SK-MEL-5 (cell line): ENCODE results near the gene SLC7A4. TPM values are rescaled to one million over a fixed set of nuclear protein-coding genes. Genes with fewer than 3 reads are reported as not detected.

Experiments
- DNase-seq: peaks from one replicate; pipeline ENCODE4 v3.0.0-alpha.2; 2016; ENCODE audit warnings: low read depth, low spot score
- in situ Hi-C: cut with HindIII; loops from 2 replicates; pipeline ENCODE4 v1.10.0; 2016; ENCODE audit warnings: low sequenced_read_pairs, high pct_unique_total_duplicates, low pct_unique_long_range_greater_than_20kb
- total RNA-seq: library from RNA; depleted of rRNA; stranded (reverse); fragments of >200 nt; shearing (Covaris generic); gene quantifications from 2 replicates; pipeline ENCODE4 v1.2.3, GENCODE V29; 2014

The SLC7A4 gene
- total RNA-seq, 1 experiment from 2014 or later = 2.9 TPM

- DNase-seq = no peak
- in situ Hi-C loops = no loop called here
Measured at GRCh38 chr22:20995329-20996030, 36.9 kb downstream of the SLC7A4 start.

GRCh38 chr22:20994902-20995241 lies 37.5 kb downstream of the SLC7A4 start:
- no peak for DNase-seq
- in situ Hi-C loops = no loop called here

DNA sequence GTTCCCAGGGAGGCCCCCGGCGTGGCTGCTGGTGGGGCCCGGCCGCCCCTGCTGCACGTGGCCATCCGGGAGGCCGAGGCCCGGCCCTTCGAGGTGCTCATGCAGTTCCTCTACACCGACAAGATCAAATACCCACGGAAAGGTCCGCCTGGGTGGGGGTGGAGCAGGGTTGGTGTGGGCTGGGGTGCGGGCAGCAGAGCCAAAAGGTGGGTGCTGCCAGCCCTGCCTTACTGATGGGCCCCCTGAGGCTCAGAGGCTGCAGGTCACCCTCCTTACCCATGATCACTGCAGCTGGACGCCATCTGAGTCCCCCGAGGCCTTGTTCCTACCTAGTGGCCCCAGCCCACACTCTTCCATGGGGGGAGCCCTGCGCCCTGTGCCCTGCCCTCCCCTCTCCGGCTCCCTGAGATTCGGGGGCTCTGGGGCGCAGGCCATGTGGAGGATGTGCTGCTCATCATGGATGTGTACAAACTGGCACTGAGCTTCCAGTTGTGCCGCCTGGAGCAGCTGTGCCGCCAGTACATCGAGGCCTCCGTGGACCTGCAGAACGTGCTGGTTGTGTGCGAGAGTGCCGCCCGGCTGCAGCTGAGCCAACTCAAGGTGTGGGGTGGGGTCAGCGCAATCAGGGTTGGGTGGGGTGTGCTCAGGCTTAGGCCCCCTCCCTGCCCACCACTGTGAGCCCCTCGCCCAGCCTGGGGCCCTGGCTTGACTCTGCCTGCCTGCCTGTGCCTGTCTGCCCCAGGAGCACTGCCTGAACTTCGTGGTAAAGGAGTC lies 38.0 kb downstream of the SLC7A4 start:
- no peak for DNase-seq
- in situ Hi-C loops = no loop called here

DNA sequence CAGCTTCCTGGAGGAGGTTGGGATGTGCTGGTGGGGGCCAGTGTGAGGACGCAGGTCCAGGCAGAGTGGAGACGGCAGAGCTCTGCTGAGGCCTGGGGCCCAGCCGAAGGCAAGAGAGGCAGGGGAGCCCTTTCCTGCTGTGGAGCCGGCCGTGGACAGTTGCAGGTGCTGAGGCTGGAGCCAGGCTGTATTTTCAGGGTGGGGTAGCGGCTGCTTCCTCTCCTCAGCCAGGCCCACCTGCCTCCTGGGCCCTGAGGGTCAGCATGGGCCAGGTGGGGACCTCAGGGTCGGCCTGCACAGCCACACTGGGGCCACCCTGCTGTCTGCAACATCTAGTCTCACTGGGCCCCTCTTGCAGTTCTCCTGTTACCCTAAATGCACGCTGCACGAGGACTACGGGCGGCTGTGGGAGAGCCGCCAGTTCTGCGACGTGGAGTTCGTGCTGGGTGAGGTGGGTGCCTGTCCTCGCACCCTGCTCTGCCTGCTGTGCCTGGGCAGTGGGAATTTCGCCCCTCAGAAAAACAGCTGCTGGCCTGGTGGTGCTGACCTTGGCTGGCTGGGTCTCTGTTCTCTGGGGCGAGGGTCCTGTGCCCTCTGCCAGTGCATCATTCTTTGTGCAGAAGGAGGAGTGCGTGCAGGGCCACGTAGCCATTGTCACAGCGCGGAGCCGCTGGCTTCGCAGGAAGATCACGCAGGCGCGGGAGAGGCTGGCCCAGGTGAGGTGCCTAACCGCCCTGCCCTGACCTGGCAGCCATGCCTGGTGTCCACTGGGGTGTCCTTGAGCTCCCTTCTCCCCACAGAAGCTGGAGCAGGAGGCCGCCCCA lies 38.8 kb downstream of the SLC7A4 start:
- in situ Hi-C loops = no loop called here

GRCh38 chr22:20992456-20993303 lies 39.7 kb downstream of the SLC7A4 start:
- in situ Hi-C loops = no loop called here
- DNase-seq = no peak

More for the DNA sequence above, 38.8 kb downstream of the SLC7A4 start:
- no peak for DNase-seq

GRCh38 chr22:20992056-20992442 lies 40.3 kb downstream of the SLC7A4 start:
- DNase-seq = no peak
- in situ Hi-C loops = no loop called here

DNA sequence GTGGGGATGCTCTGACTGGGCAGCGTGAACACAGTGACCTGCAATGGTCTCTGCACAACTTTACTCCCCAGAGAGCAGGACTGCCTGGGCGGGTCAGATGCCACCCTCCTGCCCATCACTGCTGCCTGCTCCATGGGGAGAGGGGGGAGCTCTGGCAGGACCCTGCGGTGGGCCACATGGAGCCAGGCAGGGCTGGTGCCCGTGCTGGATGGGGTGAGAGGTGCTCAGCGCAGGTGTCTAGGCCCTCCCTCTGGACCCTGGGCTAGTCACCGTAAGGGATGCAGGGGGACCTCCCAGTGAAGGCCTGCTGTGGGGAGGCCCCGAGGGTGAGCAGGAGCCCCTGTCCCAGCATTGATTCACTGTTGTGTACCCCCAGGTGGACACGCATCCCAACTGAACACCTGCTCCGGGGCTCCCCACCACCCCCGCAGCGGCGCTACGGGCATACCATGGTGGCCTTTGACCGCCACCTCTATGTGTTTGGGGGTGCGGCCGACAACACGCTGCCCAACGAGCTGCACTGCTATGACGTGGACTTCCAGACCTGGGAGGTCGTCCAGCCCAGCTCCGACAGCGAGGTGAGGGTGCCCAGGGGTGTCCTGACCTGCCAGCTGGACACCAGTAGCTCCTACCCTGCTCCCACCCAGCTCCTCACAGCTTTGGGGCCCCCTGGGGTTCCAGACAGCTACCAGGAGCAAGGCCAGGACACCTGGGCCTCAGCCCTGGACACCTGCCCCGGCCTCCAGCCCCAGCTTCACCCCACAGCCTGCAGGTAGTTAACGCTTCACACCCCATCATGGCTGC lies 40.9 kb downstream of the SLC7A4 start:
- in situ Hi-C loops = no loop called here
- no peak for DNase-seq

DNA sequence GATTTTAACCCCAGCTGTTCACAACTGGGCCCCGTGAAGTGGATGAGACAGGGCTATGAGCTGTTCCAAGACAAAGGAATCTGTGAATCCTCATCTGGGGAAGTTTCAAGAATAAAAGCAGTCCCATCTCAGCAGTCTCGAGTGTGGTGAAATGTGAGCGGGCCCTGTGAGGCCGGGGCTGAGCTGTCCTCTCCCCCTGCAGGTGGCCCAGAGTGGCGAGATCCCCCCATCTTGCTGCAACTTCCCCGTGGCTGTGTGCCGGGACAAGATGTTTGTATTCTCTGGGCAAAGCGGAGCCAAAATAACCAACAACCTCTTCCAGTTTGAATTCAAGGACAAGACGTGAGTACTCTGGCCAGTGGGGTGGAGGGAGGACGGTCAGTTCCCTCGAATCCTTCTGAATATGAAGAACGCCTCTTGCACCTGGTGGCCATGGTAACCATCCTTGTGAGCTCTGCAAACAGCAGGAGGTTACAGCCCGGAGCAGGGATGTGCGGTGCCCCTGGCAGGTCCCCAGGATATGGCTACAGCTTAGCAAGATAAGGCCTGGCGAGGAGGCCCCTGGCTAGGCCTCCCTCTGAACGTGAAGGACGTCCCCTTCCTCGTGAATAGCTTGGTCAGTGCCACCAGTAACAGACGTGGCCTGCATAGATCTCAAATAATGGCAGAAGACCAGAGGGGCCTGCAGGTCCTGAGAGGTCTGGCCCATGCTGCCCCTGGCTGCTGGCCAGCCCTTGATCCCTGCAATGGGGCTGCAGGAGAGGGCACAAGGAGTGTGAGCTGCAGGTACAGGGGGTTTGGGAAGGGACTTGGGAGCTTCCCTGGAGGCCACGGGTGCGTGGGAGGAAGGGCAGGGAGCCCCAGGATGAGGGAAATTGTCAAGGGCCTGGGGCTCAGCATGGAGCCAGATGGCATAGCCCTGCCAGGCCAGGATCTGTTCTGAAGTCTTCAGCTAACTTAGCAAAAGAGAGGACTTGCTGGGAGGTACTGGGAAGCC lies 41.9 kb downstream of the SLC7A4 start:
- DNase-seq = no peak
- in situ Hi-C loops = no loop called here

GRCh38 chr22:20989323-20990138 lies 42.8 kb downstream of the SLC7A4 start:
- no peak for DNase-seq
- in situ Hi-C loops = no loop called here

DNA sequence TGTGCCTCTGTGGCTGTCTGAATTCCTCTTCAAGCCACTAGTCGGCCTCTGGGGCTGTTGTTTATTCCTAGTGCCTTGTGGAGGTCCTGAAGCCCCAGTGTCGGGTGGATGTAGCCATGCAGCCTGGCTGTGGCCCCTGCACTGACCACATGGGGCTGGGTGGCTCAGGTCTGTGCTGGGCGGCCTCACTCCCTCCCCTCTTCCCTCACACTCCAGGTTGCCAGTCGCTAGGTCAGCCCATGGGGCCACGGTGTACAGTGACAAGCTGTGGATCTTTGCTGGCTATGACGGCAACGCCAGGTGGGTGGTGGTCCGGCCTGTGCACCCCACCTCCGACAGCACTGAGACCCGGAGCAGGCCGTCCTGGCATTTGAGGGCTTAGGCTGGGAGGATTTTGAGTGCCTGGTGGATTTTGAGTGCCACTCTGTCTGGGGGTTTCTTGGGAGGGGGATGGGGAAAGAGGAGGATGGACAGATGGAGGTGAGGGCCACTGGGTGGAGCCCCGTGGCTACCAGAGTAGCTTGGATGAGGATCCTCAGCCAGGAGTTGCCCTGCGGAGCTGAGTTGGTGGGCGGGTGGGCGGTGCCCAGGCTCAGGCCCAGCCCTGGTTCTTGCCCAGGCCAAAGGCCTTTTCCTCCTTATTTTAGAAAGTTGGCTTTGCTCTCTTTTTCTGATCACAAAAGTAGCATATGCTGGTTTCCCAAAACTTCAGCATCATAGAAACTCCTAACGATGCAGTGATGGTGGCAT lies 43.6 kb downstream of the SLC7A4 start:
- no peak for DNase-seq
- in situ Hi-C loops = no loop called here

DNA sequence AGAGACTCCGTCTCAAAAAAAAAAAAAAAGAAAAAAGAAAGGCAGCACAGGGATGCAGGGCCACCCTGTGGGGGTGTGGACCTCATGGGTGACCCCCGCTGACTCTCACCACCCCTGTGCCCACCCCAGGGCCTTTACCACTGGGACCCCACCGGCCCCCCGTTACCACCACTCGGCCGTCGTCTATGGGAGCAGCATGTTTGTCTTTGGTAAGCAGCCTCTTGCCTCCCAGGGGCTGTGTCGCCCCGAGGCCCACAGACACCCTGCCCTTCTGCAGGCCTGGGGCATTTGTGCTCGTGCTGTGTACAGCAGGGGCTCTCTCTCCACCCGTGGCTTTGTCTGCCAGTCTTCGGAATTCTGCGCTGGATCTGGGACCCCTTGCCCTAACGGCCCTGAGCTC lies 45.0 kb downstream of the SLC7A4 start:
- in situ Hi-C loops = no loop called here
- DNase-seq = no peak

DNA sequence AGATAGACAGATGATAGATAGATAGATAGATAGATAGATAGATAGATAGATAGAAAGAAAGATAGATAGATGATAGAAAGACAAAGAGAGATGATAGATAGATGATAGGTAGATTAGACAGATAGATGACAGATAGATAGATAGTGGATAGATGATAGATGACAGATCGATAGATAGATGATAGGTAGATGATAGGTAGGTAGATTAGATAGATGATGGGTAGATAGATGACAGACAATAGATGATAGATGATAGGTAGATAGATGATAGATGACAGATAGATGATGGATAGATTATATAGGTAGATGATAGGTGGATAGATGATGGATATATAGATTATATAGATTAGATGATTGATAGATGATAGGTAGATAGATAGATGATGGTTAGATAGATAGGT lies 46.0 kb downstream of the SLC7A4 start:
- in situ Hi-C loops = no loop called here
- no peak for DNase-seq

DNA sequence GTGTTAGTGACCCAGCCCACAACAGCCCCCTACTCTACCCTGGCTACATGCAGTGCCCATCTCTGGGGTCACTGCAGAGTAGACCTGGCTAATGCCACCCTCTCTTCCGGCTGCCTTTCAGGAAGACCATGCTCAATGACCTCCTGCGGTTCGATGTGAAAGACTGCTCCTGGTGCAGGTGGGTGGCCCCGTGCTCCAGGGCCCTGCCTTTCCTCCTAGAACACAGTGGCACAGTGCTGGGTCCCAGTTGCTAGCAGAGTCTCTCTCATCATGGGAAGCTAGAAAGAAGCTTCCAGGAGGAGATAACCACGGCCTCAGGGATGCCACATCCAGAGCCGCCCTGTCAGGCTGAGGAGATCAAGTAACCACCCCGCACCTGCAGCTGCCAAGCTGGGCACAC lies 46.6 kb downstream of the SLC7A4 start:
- in situ Hi-C loops = no loop called here
- no peak for DNase-seq

DNA sequence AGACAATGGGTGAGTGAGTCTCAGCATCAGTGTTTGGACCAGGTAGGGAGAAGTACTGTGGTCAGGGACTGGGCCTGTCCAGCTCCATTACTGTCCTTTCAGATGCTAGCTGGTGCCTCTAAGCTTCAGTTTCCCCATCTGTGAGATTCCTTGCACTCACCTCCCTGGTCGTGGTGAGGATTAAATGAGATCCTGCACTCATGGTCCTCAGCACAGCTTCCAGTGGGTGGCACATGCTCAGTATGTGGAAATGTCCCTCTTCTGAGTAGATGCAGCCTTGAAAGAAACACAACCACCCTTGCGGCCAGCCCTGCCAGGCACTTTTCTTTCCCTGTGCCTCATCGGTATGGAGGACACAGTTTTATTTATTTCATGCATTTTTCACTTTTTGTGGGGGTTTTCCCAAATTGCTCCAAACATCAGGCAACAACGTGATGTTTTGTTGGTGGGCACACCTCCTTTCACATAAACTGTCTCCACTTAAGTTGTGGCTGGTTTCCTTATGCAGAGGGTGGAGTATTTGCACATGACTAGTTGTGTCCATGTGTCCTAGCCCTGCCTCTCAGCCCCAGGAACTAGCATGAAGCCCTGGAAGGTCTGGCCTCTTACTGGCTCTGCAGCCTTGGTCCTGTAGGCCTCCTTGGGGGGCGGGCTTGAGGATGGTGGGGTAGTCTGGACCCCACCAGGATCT lies 49.1 kb downstream of the SLC7A4 start:
- in situ Hi-C loops = no loop called here
- DNase-seq = no peak
